NCI-H2107 treated with DMSO at 0.1 percent for 48 hours (cell line): ENCODE data around the gene ARHGAP11A.
"Not testable (repeated sequence)": the region's sequence is repeated elsewhere in the genome, so short reads cannot be mapped to it uniquely, and the experiment has no call there.

ENCODE experiments used
- DNase-seq: peaks from one replicate; lab custom pipeline; 2025; ENCODE audit not compliant: unreplicated experiment; lab: John Stamatoyannopoulos, UW

ARHGAP11A gene, protein sequence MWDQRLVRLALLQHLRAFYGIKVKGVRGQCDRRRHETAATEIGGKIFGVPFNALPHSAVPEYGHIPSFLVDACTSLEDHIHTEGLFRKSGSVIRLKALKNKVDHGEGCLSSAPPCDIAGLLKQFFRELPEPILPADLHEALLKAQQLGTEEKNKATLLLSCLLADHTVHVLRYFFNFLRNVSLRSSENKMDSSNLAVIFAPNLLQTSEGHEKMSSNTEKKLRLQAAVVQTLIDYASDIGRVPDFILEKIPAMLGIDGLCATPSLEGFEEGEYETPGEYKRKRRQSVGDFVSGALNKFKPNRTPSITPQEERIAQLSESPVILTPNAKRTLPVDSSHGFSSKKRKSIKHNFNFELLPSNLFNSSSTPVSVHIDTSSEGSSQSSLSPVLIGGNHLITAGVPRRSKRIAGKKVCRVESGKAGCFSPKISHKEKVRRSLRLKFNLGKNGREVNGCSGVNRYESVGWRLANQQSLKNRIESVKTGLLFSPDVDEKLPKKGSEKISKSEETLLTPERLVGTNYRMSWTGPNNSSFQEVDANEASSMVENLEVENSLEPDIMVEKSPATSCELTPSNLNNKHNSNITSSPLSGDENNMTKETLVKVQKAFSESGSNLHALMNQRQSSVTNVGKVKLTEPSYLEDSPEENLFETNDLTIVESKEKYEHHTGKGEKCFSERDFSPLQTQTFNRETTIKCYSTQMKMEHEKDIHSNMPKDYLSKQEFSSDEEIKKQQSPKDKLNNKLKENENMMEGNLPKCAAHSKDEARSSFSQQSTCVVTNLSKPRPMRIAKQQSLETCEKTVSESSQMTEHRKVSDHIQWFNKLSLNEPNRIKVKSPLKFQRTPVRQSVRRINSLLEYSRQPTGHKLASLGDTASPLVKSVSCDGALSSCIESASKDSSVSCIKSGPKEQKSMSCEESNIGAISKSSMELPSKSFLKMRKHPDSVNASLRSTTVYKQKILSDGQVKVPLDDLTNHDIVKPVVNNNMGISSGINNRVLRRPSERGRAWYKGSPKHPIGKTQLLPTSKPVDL

DNA sequence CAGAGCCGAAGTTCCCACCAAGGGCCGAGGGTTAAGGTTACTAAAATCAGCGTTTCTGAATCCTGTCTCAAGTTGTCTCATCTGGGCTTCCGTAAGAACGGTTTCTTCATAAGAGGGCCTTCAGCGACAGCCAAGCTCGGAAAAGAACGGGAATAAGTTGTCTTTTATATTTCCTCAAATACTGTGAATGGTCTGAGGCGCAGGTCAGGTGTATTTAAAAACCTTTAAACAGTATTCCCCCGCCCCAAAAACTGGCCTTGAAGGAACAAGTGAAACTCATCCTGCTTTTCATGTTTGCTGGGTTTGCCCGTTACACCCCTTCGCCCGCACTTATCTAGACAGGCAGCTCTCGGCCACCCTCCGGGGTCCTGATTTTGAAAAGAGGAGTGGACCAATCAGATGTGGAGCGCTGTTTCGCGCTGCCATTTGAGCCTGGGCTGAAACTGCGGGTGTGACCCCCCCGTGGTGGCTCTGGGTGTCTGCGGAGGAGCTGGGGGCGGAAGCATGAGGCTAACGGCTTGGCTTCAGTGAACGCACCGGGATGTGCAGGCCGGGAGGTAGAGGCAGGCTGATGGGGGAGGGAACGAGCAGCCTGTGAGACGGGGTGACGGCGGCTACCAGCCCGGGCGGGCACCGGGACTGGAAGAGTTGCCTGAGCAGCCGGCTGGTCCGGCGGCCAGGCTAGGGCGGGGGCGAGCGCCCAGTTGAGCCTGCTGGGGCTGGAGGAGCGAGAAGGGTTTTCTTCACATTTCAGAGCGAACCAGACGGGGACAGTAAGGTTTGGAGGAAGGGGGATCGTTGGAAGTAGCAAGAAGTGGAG is at the start of gene ARHGAP11A:
Gene ARHGAP11A, plus strand, starts transcription at position 454 of the 820 bp plus-strand sequence. CDS start 708 bp downstream, outside the sequence.
- not testable (repeated sequence) for DNase-seq

DNA sequence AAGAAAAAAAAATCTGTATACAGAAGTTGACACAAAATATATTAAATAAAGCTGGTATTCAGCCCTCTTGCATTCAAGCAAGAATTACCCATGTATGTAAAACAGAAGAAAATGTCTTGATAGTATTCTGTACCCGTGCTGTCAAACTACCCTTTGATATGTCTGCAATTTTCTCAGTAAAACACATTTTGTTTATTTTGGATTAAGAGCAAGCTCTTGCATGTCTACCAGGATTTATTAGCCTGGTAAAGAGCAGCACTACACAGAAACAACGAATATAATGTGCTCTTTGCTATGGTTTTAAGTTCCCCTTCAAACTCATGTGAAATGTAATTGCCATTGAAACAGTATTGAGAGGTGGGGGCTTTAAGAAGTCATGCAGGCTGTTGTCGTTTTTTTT is 46.3 kb upstream of the ARHGAP11A start:
- DNase-seq, result not testable (repeated sequence)

DNA sequence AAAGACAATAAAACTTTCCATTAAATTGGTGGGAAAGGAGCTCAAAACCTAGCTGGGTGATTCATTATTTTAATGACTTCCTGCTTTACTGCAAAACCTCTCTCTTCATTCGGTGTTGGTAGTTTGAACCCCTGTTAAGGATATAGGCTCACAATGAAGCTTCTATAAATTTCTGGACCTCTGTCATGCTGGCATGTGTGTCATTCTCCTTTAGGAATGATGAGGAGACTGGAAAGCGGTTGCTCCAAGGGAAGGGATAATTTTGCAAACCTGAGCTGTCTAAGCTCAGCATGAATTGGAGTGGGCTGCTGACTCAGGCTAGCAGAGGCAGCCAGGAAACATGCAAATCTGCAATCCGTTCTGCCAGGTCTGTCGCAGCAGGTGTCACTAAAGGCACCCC is 36.8 kb upstream of the ARHGAP11A start:
- DNase-seq, result not testable (repeated sequence)

GRCh38 chr15:32585844-32586243 is 29.5 kb upstream of the ARHGAP11A start:
- not testable (repeated sequence) for DNase-seq

- DNase-seq, result not testable (repeated sequence)
Measured at GRCh38 chr15:32593151-32593550, 22.2 kb upstream of the ARHGAP11A start, which contains the start of gene GOLGA8N. TSS of gene GOLGA8N (plus strand) at chr15:32593456.

- not testable (repeated sequence) for DNase-seq
Measured at GRCh38 chr15:32609518-32609917, 5.8 kb upstream of the ARHGAP11A start.

GRCh38 chr15:32610719-32611118 is 4.6 kb upstream of the ARHGAP11A start:
- DNase-seq, result not testable (repeated sequence)

GRCh38 chr15:32614712-32615050 is 623 bp upstream of the ARHGAP11A start:
- DNase-seq, result not testable (repeated sequence)

DNA sequence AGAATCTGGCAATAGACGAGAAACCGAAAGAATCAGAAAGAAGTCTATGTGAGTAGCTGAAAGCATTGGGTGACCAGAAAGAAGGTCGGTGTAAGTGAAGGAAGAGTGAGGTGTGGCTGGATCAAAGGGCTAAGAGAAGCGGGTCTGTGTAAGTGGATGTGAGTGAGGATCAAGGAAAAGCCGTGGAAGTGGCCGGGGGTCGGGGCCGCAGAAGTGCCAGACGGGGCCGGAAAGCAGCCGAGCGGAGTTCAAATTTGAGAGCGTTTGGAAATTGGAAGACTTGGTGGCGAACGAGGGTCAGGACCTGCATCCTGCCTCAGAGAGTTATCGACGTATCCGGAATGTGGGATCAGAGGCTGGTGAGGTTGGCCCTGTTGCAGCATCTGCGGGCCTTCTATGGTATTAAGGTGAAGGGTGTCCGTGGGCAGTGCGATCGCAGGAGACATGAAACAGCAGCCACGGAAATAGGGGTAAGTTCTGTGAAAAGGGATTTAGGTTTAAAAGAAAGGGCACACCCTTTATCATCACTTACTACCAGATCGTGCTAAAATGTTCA is 645 bp downstream of the ARHGAP11A start:
- DNase-seq, result not testable (repeated sequence)

DNA sequence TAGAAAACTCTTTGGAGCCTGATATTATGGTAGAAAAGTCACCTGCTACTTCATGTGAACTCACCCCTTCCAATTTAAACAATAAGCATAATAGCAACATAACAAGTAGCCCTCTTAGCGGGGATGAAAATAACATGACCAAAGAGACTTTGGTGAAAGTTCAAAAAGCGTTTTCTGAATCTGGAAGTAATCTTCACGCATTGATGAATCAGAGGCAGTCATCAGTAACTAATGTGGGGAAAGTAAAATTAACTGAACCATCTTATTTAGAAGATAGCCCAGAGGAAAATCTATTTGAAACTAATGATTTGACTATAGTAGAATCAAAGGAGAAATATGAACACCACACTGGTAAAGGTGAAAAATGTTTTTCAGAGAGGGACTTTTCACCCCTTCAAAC is 21.1 kb downstream of the ARHGAP11A start:
- DNase-seq, result no peak

GRCh38 chr15:32636908-32637567 is 21.7 kb downstream of the ARHGAP11A start:
- no peak for DNase-seq

GRCh38 chr15:32637704-32638103 is 22.4 kb downstream of the ARHGAP11A start:
- DNase-seq, result no peak

DNA sequence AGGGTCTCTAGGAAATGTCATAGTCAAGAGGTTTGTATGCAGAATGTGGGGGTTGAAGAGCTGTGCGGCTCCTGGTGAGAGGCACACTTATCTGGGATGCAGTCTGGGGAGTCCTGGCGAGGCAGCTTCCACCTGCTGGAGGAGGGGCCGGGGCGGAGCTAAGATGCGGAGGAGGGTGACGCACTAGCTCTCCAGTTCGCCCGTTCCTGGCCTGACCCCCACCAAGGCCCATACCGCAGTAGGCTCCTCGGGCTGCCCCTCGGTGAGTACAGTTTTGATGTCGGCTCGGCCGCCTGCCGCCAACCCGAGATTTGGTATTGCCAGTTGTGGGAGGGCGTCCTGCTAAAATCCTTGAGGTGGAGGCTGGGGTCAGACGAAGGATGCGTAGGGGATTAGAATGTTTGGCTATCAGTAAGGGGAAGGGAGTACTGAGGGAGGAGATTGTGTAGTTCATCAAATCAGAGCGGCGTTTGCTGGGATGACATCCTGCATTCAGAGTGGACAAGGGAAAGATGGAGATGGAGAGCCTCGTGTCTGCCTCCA is 26.3 kb downstream of the ARHGAP11A start, which contains the start of gene SCG5:
Gene SCG5, plus strand, starts transcription at position 194 of the 543 bp plus-strand sequence. CDS start 1,883 bp downstream, outside the sequence.
- DNase-seq, result peak; percentile 67

DNA sequence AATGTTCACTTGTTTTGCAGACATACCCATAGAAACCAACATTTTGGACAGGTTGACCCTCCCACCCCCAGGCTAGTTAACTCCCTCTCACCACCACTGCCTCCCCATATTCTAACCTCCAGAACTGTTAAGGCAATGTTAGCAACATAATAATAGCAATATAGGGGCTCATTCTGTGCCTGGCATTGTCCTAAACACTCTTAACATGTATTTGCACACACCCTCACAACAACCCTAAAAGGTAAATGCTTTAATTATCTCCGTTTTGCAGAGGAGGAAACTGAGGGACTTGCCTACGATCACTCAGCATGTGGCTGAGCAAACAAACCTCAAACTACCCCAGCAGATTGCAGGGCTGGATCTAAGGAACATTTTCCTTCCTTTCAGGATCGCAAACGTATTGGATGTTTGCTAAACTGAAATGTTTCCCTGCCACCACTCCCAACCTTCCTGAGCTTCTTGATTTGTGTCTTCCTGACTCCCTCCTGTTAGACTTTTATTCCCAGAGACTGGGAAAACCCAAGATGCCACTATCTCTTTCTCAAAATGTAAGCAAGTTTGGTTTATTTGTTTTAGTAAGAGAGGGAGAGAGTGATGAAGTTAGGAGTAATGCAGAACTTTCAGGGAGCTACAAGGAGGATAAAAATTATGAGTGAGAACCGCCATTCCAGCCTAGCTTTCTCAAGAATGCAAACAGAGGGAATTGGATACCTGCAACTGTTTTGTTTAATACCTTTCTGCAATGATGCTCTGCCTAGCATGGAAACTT is 27.5 kb downstream of the ARHGAP11A start:
- DNase-seq, result peak; percentile 27

GRCh38 chr15:32643907-32644445 is 28.7 kb downstream of the ARHGAP11A start:
- DNase-seq, result no peak

DNA sequence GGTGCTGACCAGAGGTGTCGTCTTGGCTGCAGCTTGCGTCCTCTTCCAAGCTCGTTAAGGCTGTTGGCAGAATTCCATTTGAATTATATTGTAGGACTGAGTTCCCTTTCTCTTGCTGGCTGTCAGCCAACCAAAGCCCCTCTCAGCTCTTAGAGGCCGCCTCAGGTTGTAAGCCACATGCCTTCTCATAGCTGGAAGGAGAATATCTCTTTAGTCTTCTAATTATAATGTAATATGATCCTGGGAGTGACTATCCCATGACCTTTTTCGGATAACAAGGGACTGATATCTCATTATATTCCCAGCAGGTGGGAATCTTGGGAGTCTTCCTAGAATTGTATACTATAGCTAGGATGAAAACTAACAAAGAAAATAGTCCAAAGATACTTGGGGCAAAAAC is 31.0 kb downstream of the ARHGAP11A start:
- peak; percentile 42 for DNase-seq

GRCh38 chr15:32649342-32649741 is 34.0 kb downstream of the ARHGAP11A start:
- DNase-seq, result no peak

DNA sequence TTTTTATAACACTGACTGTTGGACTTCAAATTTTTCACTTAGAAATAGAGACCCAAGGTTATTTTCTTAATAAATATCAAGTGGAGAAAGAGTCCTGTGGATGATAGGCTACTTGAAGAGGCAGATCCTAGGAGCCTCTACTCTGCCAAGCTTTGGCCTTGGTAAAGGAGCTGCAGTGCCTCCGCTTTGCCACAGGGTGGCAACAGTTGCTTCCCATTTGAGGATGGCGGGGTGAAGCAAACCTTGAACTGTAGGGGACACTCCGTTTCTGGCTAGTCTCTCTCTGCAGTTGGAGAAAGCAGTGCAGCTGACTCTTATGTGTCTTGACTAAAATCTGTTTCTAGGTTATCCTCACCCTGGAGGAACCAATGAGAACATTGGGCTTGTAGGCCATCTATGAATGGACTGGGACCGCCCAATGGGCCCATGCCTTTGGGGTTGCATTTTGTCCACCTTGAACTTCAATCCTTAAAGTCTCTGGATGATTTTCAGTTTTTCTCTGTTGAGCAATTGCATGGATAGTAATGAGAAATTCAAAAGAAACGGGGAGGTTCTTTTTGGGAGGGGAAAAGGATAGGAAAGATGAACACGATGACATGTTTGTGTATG is 36.0 kb downstream of the ARHGAP11A start:
- DNase-seq, result peak; percentile 50
